Ovary (tissue), 9 donors: ENCODE results near the gene BMP8B. TPM values are rescaled to one million over a fixed set of nuclear protein-coding genes. Genes with fewer than 3 reads are reported as not detected.

Source experiments
- DNase-seq, 5 donors: peaks; one replicate each; pipeline ENCODE4 v3.0.0-alpha.2; 2019 to 2020
- H3K27ac ChIP-seq, 2 donors: fragments of 200-600 bp; one replicate each; pipeline versions ENCODE4 v1.5.1 to v1.8.0; 2019 to 2022
- H3K27me3 ChIP-seq: fragments of 200-600 bp; one replicate; pipeline ENCODE4 v1.8.0; 2022
- H3K36me3 ChIP-seq: fragments of 200-600 bp; sonication (generic); one replicate; pipeline ENCODE4 v1.5.1; 2019
- H3K4me1 ChIP-seq: one replicate; pipeline ENCODE4 v1.8.1; 2013; ENCODE audit warnings: mild to moderate bottlenecking, moderate library complexity; ENCODE audit not compliant: insufficient read depth
- H3K4me3 ChIP-seq: fragments of 200-600 bp; sonication (generic); one replicate; pipeline ENCODE4 v1.5.1; 2017
- H3K9me3 ChIP-seq, 2 donors: fragments of 200-600 bp in 1 of 2; sonication (generic) in 1 of 2; one replicate each; pipeline versions ENCODE4 v1.5.1 to v1.8.1; 2013 to 2019; ENCODE audit warnings: mild to moderate bottlenecking in 1 of 2, moderate library complexity in 1 of 2
- EP300 ChIP-seq: sonication (generic); formaldehyde crosslinking; IDR thresholded peaks from one replicate; pipeline ENCODE4 v1.6.1; 2017; ENCODE audit warnings: antibody characterized with exemption
- POLR2A ChIP-seq: fragments of 450-650 bp; IDR thresholded peaks from one replicate; pipeline ENCODE4 v1.6.1; 2017; ENCODE audit warnings: antibody characterized with exemption, mild to moderate bottlenecking, moderate library complexity
- WGBS, 3 donors: extraction: QIAGEN DNeasy Blood & Tissue Kit in 1 of 3; methylation state at CpG; one replicate each; pipeline versions ENCODE4 v1.1.5 to v1.1.7; 2013 to 2017; 5-methylcytosine and 5-hydroxymethylcytosine counted together
- intact Hi-C, 4 donors: fragments of 100-400 bp; cut with DNase I; formaldehyde crosslinking; loops; one replicate each; pipeline versions ENCODE4 v1.11.0 to v1.15.1; 2022 to 2023
- polyA plus RNA-seq, 2 donors: library from polyadenylated mRNA; stranded (reverse); fragments of 200-250 nt in 1 of 2; fragments of 350-450 nt in 1 of 2; fragmentation: Illumina TruSeq in 1 of 2; extraction: RNeasy Lipid Tissue Mini Kit (QIAGEN cat#74804) in 1 of 2; gene quantifications; one replicate each; pipeline ENCODE4 v1.2.3, GENCODE V29; 2013 to 2014
- total RNA-seq, 7 donors: library from RNA; depleted of rRNA in 2 of 7; stranded (reverse); fragments of >200 nt in 2 of 7; fragmentation: NEBNext Ultra II Directional in 3 of 7; extraction: Animal tissue kit (Norgen Biotek cat#: 25700) in 3 of 7; gene quantifications; one replicate each; pipeline versions ENCODE4 v1.1.0 to v1.2.4, GENCODE V29; 2016 to 2023
- TF ChIP-seq, protein P1 (sequence below), 3 donors: fragments of 450-650 bp in 2 of 3; fragments of 200-600 bp in 1 of 3; IDR thresholded peaks; one replicate each; pipeline versions ENCODE4 v1.5.1 to v1.8.0; 2016 to 2022; ENCODE audit warnings: antibody characterized with exemption in 3 of 3, mild to moderate bottlenecking in 1 of 3
- donor health status: DM: no; HTN: no; CAD: no; lungs with moderate emphysema.
- donor health status: DM: no; HTN: no; CAD: no.
- donor health status: Bipolar disorder and iron deficiency.
- donor health status: DM: yes; HTN: yes; CAD: no.
- donor health status: DM: no; HTN: no; CAD: no.
- donor health status: DM: yes; HTN: yes; CAD: no.

BMP8B gene
- total and polyA plus RNA-seq, 9 donors = 0.16 to 1.4 (median 0.38) TPM; not detected in 1

DNA sequence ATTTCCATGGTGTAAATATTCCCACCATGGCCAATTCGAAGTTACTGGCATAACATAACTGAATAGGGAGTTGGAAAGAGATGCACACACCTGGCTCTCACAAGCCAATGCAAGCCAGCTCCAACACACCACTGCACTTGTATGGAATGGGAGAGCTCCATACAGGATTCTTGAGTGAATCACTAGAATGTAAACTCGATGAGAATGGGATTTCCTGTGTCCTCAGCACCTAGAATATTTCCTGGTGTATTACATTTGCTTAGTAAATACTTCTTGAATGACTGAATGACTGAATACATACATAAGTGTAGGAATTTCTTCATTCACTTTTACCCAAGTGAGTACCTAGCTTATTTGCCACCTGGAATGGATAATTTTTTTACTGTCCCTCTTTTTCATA lies 66.2 kb downstream of the BMP8B start:
- no peaks in the 10 kb centered on the region for H3K4me1 ChIP-seq
- no peaks in the 10 kb centered on the region for H3K36me3 ChIP-seq
- H3K27me3 ChIP-seq = no peaks in the 10 kb centered on the region
- H3K4me3 ChIP-seq = no peak overlapping the region
- no peak overlapping the region for H3K27ac ChIP-seq
- intact Hi-C loops = loop anchor here in 2 of 4 donors (5.0 kb wide), 3 partner anchors 70 to 115 kb away; no protein-coding TSS in a partner anchor
- WGBS, 3 donors = 23 to 28% (median 25%) methylated on average over 2 of the region's 2 CpGs
- TF ChIP-seq, protein P1, sequence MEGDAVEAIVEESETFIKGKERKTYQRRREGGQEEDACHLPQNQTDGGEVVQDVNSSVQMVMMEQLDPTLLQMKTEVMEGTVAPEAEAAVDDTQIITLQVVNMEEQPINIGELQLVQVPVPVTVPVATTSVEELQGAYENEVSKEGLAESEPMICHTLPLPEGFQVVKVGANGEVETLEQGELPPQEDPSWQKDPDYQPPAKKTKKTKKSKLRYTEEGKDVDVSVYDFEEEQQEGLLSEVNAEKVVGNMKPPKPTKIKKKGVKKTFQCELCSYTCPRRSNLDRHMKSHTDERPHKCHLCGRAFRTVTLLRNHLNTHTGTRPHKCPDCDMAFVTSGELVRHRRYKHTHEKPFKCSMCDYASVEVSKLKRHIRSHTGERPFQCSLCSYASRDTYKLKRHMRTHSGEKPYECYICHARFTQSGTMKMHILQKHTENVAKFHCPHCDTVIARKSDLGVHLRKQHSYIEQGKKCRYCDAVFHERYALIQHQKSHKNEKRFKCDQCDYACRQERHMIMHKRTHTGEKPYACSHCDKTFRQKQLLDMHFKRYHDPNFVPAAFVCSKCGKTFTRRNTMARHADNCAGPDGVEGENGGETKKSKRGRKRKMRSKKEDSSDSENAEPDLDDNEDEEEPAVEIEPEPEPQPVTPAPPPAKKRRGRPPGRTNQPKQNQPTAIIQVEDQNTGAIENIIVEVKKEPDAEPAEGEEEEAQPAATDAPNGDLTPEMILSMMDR (IDR thresholded peaks at IDR 0.05) = no peak
- TF ChIP-seq EP300 (no peak), POLR2A (no peak)
- H3K9me3 ChIP-seq = no peaks in the 10 kb centered on the region
- no peak for DNase-seq

- intact Hi-C loops = loop anchor here in 2 of 4 donors (5.0 kb wide), 3 partner anchors 69 to 114 kb away; no protein-coding TSS in a partner anchor
- no peaks in the 10 kb centered on the region for H3K27me3 ChIP-seq
- H3K27ac ChIP-seq = no peak overlapping the region
- no peak overlapping the region for H3K4me3 ChIP-seq
- H3K4me1 ChIP-seq = no peaks in the 10 kb centered on the region
- DNase-seq = no peak
- H3K36me3 ChIP-seq = no peaks in the 10 kb centered on the region
- TF ChIP-seq POLR2A (no peak), EP300 (no peak)
- TF ChIP-seq, protein P1 (IDR thresholded peaks at IDR 0.05) = no peak
- no peaks in the 10 kb centered on the region for H3K9me3 ChIP-seq
Measured at GRCh38 chr1:39721664-39722063, 67.0 kb downstream of the BMP8B start.

- intact Hi-C loops = loop anchor here in 2 of 4 donors (5.0 kb wide), 3 partner anchors 68 to 113 kb away; no protein-coding TSS in a partner anchor
- DNase-seq = no peak
Measured at GRCh38 chr1:39720094-39720999, 68.3 kb downstream of the BMP8B start.

GRCh38 chr1:39717809-39718208 lies 70.9 kb downstream of the BMP8B start:
- TF ChIP-seq EP300 (no peak), POLR2A (no peak)
- TF ChIP-seq, protein P1 (IDR thresholded peaks at IDR 0.05) = no peak
- DNase-seq = no peak
- 76 to 78% (median 78%) methylated on average over 6 of the region's 6 CpGs for WGBS, 3 donors
- Histone ChIP-seq H3K4me1 (no peaks in the 10 kb centered on the region), H3K9me3 (no peaks in the 10 kb centered on the region), H3K4me3 (no peak overlapping the region), H3K27ac (no peak overlapping the region), H3K36me3 (no peaks in the 10 kb centered on the region), H3K27me3 (no peaks in the 10 kb centered on the region)
- intact Hi-C loops = loop anchor here in 2 of 4 donors (10.0 kb wide), 2 partner anchors 53 to 113 kb away; no protein-coding TSS in a partner anchor

More at GRCh38 chr1:39720094-39720999, 68.3 kb downstream of the BMP8B start:
- no peak overlapping the region for H3K27ac ChIP-seq
- TF ChIP-seq EP300 = no peak
- no peak for TF ChIP-seq POLR2A
- TF ChIP-seq, protein P1 (IDR thresholded peaks at IDR 0.05) = peak; percentile 70 to 79 (median 72)
- no peaks in the 10 kb centered on the region for H3K9me3 ChIP-seq
- H3K4me3 ChIP-seq = no peak overlapping the region
- H3K4me1 ChIP-seq = no peaks in the 10 kb centered on the region
- no peaks in the 10 kb centered on the region for H3K36me3 ChIP-seq
- H3K27me3 ChIP-seq = no peaks in the 10 kb centered on the region
- 40 to 47% (median 46%) methylated on average over 7 of the region's 7 CpGs for WGBS, 3 donors
